ENCODE results near the gene PPIF.

The PPIF gene

DNA sequence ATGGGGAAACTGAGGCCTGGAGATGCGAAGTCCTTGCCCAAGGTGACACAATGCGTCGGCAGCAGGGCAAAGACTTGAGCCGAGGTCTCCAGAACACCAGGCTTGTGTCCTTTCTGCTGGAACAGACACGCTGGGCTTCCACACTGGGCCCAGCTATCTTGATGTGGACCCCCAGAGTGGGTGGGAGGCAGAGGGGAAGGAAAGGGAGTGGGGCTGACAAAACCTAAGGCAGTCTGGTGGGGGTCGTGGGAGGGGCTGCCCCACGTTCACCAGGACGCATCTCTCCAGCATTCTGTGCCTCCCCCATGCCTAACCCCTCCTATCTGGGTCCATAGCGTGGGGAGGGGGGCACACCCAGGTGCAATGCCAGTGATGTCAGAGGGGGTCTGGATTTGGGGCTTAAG is 38.1 kb downstream of the PPIF start:
- no peak overlapping the region for H3K4me3 ChIP-seq (ENCODE audit: low read depth, low read length)

DNA sequence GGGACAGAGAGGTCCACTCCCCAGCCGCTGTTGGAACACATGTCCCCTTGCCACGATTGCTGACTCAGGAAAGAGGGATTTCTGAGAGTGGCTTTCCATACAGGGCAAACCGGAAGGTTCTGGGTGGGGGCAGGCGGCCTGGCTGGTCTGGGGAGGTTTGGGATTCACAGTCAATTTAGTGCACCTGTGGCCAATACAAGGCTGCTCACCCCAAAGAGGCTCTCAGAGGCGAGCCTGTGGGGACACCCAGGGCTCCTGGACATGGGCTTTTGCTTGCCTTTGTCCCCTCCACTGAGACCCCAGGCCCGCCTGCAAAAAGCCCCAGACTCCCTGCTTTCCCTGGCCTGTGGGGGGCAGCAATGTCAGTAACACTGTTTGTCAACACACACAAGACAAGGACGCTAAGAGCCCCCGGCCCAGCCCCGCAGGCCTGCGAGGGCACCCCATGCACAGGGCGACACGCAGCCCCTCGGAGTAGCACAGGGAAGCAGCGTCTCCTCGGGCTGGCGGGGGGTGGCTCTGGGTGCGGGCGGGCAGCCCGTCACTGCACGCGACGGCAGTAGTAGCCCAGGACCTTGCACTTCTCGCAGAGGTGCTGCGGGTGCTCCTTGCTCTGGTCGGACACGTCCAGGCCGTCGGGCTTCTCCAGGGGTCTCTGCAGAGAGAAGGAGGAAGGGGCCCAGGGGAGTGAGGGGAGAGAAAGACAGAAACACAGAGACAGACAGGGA is 38.7 kb downstream of the PPIF start:
- no peak overlapping the region for H3K4me3 ChIP-seq (ENCODE audit: low read depth, low read length)

GRCh38 chr10:79386637-79387465 is 39.6 kb downstream of the PPIF start:
- no peak overlapping the region for H3K4me3 ChIP-seq (ENCODE audit: low read depth, low read length)

GRCh38 chr10:79387466-79387973 is 40.3 kb downstream of the PPIF start:
- no peak overlapping the region for H3K4me3 ChIP-seq (ENCODE audit: low read depth, low read length)

- H3K4me3 ChIP-seq (ENCODE audit: low read depth, low read length): no peak overlapping the region
Measured at GRCh38 chr10:79387974-79388850, 40.9 kb downstream of the PPIF start.

GRCh38 chr10:79390057-79390456 is 42.8 kb downstream of the PPIF start:
- H3K4me3 ChIP-seq (ENCODE audit: low read depth, low read length): no peak overlapping the region

- no peak overlapping the region for H3K4me3 ChIP-seq (ENCODE audit: low read depth, low read length)
Measured at GRCh38 chr10:79390551-79391229, 43.4 kb downstream of the PPIF start.

DNA sequence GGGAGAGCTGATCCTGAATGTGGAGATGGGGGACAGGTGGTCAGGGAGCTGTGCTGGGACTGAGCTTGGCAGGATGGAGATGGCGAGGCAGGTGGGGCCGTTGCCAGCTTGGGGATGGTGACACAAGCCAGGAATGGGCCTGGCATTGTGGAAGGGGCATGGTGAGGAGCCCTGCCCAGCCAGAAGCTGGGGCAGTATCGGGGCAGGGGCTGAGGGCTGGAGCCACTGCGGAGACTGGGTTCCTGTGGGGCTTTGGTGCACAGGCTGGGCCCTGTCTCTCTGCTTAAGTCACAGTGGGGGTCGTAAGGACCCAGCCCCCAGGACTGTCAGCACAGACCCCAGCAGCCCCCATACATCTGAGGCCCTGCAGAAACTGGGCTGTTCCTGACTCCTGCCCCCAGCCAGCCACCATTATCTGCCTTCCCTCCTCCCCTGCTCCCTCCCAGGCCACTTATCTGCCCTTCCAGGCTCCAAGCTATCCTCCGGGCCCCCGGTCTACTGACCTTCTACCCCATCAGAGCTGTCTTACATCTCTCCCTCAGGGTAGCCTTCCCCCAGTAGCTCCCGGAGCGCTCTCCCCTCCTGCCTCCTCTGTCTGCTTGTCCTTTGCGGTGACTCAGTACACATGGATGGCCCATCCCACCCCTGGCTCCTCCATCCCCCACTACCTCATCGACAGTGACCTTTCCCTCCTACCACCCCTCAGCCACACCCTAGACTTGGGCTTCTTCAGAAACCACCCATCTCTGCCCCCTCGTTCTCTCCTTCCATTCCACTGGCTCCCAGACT is 44.2 kb downstream of the PPIF start:
- no peak overlapping the region for H3K4me3 ChIP-seq (ENCODE audit: low read depth, low read length)

DNA sequence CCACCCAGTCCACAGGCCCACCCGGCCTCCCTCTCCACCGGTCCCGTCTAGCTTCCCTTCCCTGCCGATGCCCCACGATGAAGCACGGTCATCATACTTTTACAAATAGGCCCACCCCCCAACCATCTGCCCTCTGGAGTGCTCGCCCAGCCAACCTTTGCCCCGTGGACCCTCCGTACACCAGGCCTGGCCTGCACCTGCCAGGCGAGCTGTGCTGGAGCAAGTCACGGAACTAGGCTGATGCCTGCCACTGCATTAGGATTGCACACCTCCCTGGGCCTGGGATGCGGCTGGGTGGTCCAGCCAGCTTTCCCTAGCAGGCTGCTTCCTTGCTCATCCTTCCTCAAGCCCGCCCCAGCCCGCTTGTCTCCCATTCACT is 44.7 kb downstream of the PPIF start:
- H3K4me3 ChIP-seq (ENCODE audit: low read depth, low read length): no peak overlapping the region

DNA sequence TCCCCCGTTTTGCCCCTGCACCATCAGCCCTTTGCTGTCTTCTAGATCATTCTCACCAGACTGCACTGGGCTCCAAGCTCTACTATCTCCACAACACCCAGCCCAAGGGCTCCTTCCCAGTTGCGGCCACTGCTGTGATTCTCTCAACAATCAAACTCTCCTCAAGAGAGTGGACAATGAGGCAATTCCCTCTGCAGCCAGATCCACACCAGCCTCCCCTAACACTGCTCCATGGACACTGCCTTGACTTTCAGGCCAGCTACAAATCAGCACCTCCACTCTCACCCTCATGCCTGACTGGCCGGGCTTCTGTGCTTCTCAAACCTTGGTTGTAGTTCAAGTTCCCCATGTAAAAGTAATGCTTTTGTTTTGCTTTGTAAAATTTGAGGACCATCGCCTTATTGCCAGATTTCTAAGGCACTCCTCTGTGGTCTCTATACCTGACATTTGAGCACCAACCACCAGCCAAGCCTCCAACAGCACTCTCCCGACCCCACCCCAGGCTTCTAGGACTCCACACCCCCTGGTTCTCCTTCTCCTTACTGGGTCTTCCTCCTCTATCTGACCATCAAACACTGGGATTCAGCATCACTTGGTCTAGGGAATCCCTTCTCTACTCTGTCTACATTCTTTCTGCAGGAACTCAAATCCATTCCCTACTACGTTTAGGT is 45.4 kb downstream of the PPIF start:
- no peak overlapping the region for H3K4me3 ChIP-seq (ENCODE audit: low read depth, low read length)

DNA sequence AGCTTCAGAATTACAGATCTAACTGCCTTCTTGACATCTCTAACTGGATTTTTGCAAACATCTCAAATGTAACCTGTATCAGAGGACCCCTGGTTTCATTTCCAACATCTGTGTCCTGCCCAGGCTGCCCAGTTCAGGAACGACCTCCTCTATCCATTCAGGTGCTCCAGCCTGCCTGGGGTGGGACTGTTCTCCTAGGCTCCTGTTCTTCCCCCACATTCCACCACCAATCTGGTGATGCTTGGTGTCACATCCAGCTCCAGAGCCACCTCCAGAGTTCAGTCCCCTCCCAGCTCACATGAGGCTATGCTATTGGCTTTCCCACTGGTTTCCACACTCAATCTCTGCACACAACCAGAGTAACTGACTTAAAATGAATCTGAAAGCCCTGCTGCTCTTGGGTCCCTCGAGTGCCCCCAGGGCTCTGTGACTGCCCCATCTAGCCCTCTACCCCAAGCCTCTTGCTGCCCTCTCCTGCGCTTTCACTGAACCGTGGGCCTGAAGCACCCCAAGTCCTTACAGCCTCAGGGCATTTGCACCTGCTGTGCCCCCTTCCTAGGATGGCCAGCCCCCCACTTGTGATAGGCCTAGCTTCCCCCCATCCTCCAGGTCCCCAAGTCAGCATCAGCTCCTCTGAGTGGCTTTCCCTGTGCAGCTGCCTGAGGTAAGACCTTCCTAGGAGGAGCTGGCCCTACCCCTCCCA is 46.1 kb downstream of the PPIF start:
- no peak overlapping the region for H3K4me3 ChIP-seq (ENCODE audit: low read depth, low read length)

DNA sequence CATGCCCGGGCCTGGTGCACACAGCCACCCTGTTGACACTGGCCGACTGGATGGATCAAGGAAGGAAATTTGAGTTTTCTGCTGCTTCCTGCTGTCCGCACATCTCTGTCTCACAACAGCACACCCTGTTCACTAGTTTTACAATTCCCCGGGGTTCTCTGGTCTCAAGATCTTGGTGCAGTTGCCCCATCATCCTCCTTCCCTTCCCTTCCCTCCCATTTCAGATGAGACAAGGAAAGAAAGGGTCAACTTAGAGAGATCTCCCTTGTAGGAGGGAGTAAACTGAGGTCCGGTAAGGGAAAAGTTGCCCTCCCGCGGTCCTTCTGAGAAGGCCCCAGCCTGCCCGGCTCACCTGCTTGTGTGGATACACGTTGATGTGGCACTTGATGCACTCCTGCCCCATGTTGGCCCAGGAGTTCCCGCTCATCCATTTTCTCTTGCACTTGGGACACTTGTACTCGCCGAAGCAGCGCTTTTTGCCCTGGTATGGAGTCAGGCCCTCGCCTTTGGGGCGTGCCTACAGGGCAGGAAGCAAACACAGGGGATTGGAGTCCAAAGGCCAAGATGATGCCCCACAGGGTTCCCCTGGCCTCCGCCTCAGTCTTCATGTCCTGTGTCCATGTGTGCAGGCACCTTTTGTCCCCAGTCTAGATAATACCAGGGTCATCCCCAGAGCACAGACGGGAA is 46.8 kb downstream of the PPIF start:
- H3K4me3 ChIP-seq (ENCODE audit: low read depth, low read length): no peak overlapping the region

- no peak overlapping the region for H3K4me3 ChIP-seq (ENCODE audit: low read depth, low read length)
Measured at GRCh38 chr10:79394664-79395063, 47.4 kb downstream of the PPIF start.

- H3K4me3 ChIP-seq (ENCODE audit: low read depth, low read length): no peak overlapping the region
Measured at GRCh38 chr10:79396520-79396919, 49.3 kb downstream of the PPIF start.

GRCh38 chr10:79397051-79397450 is 49.8 kb downstream of the PPIF start:
- H3K4me3 ChIP-seq (ENCODE audit: low read depth, low read length): no peak overlapping the region

- H3K4me3 ChIP-seq (ENCODE audit: low read depth, low read length): no peak overlapping the region
Measured at GRCh38 chr10:79397575-79398303, 50.5 kb downstream of the PPIF start.

- no peak overlapping the region for H3K4me3 ChIP-seq (ENCODE audit: low read depth, low read length)
Measured at GRCh38 chr10:79398642-79399041, 51.4 kb downstream of the PPIF start.
